ENCODE results near the gene PIAS4. TPM values are rescaled to one million over a fixed set of nuclear protein-coding genes. Genes with fewer than 3 reads are reported as not detected.

PIAS4 gene
- total RNA-seq, 1 donor, result 21.4 TPM

DNA sequence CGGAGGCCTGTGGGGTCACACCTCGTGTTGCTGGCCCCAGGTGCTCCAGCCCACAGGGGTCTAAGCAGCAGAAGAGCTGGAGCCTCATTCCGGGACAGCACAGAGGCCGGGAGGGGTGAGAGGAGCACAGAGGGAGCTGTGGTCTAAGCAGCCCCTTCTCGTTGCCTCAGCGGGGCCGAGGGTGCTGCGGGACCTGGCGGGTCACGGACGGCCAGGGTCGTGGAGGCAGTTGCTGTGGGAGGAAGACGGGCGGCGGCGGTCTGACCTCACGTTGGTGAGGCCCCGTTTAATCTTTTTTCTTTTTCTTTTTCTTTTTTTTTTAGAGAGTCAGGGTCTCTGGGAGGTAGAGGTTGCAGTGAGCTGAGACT lies 21.7 kb downstream of the PIAS4 start:
- H2AFZ ChIP-seq (ENCODE audit: low read length), result no peak overlapping the region
- no peak overlapping the region for H3K4me3 ChIP-seq (ENCODE audit: insufficient read depth, low read length)
- no peaks in the 10 kb centered on the region for H3K9me3 ChIP-seq (ENCODE audit: low read depth, low read length)
- H3K4me1 ChIP-seq (ENCODE audit: insufficient read depth, low read length), result no peaks in the 10 kb centered on the region
- peaks cover 29% of the 10 kb centered on the region for H3K36me3 ChIP-seq (ENCODE audit: insufficient read depth, low read length)
- peaks cover 3% of the 10 kb centered on the region for H4K20me1 ChIP-seq (ENCODE audit: insufficient read depth, low read length)
- H3K4me2 ChIP-seq (ENCODE audit: insufficient read depth, low read length), result no peak overlapping the region
- TF ChIP-seq, protein P1, sequence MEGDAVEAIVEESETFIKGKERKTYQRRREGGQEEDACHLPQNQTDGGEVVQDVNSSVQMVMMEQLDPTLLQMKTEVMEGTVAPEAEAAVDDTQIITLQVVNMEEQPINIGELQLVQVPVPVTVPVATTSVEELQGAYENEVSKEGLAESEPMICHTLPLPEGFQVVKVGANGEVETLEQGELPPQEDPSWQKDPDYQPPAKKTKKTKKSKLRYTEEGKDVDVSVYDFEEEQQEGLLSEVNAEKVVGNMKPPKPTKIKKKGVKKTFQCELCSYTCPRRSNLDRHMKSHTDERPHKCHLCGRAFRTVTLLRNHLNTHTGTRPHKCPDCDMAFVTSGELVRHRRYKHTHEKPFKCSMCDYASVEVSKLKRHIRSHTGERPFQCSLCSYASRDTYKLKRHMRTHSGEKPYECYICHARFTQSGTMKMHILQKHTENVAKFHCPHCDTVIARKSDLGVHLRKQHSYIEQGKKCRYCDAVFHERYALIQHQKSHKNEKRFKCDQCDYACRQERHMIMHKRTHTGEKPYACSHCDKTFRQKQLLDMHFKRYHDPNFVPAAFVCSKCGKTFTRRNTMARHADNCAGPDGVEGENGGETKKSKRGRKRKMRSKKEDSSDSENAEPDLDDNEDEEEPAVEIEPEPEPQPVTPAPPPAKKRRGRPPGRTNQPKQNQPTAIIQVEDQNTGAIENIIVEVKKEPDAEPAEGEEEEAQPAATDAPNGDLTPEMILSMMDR (IDR thresholded peaks at IDR 0.05; ENCODE audit: extremely low read depth, low read depth, low read length), result no peak
- no peak overlapping the region for H3K27ac ChIP-seq (ENCODE audit: low read depth, low read length)
- no peaks in the 10 kb centered on the region for H3K27me3 ChIP-seq (ENCODE audit: insufficient read depth, low read length)
- H3K79me2 ChIP-seq (ENCODE audit: insufficient read depth, low read length), result peaks cover 4% of the 10 kb centered on the region
- no peak for DNase-seq (ENCODE audit: insufficient read length, low spot score, missing footprints)

DNA sequence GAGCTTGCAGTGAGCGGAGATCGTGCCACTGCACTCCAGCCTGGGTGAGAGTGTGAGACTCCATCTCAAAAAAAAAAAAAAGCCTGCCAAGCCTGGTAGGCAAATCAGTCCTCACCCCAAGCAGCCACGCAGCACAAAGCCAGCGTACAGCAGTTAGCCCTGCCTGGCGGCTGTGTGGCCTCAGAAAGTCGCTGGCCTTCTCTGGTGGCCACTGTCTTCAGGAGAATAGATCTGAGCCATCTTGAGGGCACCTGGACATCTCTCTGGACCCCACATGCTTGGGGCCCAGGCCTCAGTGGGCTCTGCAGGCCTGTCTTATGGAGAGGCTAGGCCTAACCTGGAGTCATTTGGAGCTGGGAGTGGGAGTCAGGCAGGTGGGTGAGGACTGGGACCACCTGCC lies 23.0 kb downstream of the PIAS4 start:
- Histone ChIP-seq H2AFZ (ENCODE audit: low read length) (no peak overlapping the region), H3K27me3 (ENCODE audit: insufficient read depth, low read length) (no peaks in the 10 kb centered on the region), H4K20me1 (ENCODE audit: insufficient read depth, low read length) (peaks cover 12% of the 10 kb centered on the region), H3K9me3 (ENCODE audit: low read depth, low read length) (no peaks in the 10 kb centered on the region), H3K4me2 (ENCODE audit: insufficient read depth, low read length) (no peak overlapping the region), H3K27ac (ENCODE audit: low read depth, low read length) (no peak overlapping the region), H3K79me2 (ENCODE audit: insufficient read depth, low read length) (no peaks in the 10 kb centered on the region), H3K36me3 (ENCODE audit: insufficient read depth, low read length) (peaks cover 26% of the 10 kb centered on the region), H3K4me1 (ENCODE audit: insufficient read depth, low read length) (no peaks in the 10 kb centered on the region), H3K4me3 (ENCODE audit: insufficient read depth, low read length) (no peak overlapping the region)
- DNase-seq (ENCODE audit: insufficient read length, low spot score, missing footprints), result no peak
- TF ChIP-seq, protein P1 (IDR thresholded peaks at IDR 0.05; ENCODE audit: extremely low read depth, low read depth, low read length), result no peak

DNA sequence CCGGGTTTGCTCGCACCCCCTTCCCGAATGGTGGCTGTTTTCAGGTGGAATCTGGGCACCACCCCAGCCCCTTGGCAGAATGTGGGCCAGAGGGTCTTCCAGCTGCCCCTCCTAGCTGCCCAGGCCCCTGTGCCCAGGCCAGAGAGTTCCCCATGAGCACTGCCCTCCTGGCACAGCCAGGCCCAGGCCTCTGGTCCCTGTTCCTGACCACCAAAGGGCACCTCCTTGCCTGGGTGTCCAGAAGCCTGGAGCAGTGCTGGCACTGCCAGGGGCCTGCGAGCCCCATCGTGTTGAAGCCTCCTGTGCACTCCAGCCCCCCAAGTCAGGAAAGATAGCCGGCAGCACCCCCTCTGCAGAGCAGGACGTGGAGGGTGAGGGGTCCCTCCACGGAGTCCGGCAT lies 23.4 kb downstream of the PIAS4 start:
- TF ChIP-seq, protein P1 (IDR thresholded peaks at IDR 0.05; ENCODE audit: extremely low read depth, low read depth, low read length), result no peak
- no peak overlapping the region for H3K4me2 ChIP-seq (ENCODE audit: insufficient read depth, low read length)
- no peak overlapping the region for H3K4me3 ChIP-seq (ENCODE audit: insufficient read depth, low read length)
- no peaks in the 10 kb centered on the region for H3K4me1 ChIP-seq (ENCODE audit: insufficient read depth, low read length)
- DNase-seq (ENCODE audit: insufficient read length, low spot score, missing footprints), result no peak
- H3K36me3 ChIP-seq (ENCODE audit: insufficient read depth, low read length), result peaks cover 30% of the 10 kb centered on the region
- peaks cover 13% of the 10 kb centered on the region for H4K20me1 ChIP-seq (ENCODE audit: insufficient read depth, low read length)
- no peaks in the 10 kb centered on the region for H3K27me3 ChIP-seq (ENCODE audit: insufficient read depth, low read length)
- no peak overlapping the region for H3K27ac ChIP-seq (ENCODE audit: low read depth, low read length)
- no peaks in the 10 kb centered on the region for H3K79me2 ChIP-seq (ENCODE audit: insufficient read depth, low read length)
- no peaks in the 10 kb centered on the region for H3K9me3 ChIP-seq (ENCODE audit: low read depth, low read length)
- no peak overlapping the region for H2AFZ ChIP-seq (ENCODE audit: low read length)

DNA sequence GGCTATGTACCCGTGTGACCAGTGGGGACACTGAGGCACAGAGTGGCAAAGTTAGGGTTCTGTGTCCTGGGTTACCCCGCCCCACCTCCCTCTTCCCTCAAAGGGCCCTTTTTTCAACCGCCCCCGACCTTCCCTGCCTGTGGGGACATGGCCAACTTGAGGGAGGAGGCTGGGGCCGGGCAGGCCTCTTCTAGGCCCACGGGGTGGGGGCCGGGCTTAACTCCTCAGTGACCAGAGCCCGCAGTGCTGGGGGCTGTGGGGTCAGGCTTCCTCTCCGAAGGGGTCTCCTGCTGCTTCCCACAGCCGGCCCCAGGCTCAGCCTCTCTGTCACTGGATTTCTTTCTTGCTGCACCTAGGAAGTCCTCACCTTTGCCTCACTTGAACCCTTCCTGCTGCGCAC lies 23.9 kb downstream of the PIAS4 start:
- no peak overlapping the region for H3K4me3 ChIP-seq (ENCODE audit: insufficient read depth, low read length)
- H3K36me3 ChIP-seq (ENCODE audit: insufficient read depth, low read length), result peaks cover 35% of the 10 kb centered on the region

More for the DNA sequence above, 23.9 kb downstream of the PIAS4 start:
- Histone ChIP-seq H3K9me3 (ENCODE audit: low read depth, low read length) (no peaks in the 10 kb centered on the region), H2AFZ (ENCODE audit: low read length) (no peak overlapping the region), H3K4me2 (ENCODE audit: insufficient read depth, low read length) (no peak overlapping the region), H3K4me1 (ENCODE audit: insufficient read depth, low read length) (no peaks in the 10 kb centered on the region), H3K27me3 (ENCODE audit: insufficient read depth, low read length) (no peaks in the 10 kb centered on the region), H3K27ac (ENCODE audit: low read depth, low read length) (no peak overlapping the region), H4K20me1 (ENCODE audit: insufficient read depth, low read length) (peaks cover 13% of the 10 kb centered on the region), H3K79me2 (ENCODE audit: insufficient read depth, low read length) (peaks cover 3% of the 10 kb centered on the region)
- DNase-seq (ENCODE audit: insufficient read length, low spot score, missing footprints), result no peak
- TF ChIP-seq, protein P1 (IDR thresholded peaks at IDR 0.05; ENCODE audit: extremely low read depth, low read depth, low read length), result no peak

Data from osteoblast (primary cell).